Body of pancreas (tissue), 4 donors: ENCODE results near the gene SMIM32.

Source experiments
- POLR2A ChIP-seq, 3 donors: fragments of 450-650 bp; IDR thresholded peaks; one replicate each; pipeline ENCODE4 v1.6.1; 2016; ENCODE audit warnings: antibody characterized with exemption in 3 of 3, mild to moderate bottlenecking in 2 of 3
- TF ChIP-seq, protein P1 (sequence below), 7 experiments: fragments of 450-650 bp in 4 of 7; fragments of 200-600 bp in 3 of 7; sonication (generic) in 3 of 7; IDR thresholded peaks; one replicate each; pipeline ENCODE4 v1.5.1; 2016 to 2019; ENCODE audit warnings: antibody characterized with exemption in 7 of 7

DNA sequence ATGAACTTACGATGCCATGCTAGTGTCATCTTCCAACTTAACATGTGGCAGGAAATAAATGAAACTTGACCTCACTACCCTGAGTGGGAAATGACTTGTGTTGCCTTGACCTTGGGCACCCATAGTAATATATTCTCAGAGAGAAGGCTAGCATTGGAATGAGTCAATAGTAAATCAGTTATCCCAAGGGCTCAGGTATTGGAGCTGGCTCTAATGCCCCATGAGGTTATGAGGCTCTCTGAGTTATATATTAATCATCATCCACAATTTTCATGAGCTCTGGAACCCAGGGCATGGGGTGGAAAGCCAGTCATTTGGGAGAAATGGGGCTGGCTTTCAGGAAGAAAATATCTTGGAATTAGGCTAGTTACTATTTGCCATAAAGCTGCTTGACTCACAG, 42.4 kb upstream of the SMIM32 start:
- TF ChIP-seq, protein P1, sequence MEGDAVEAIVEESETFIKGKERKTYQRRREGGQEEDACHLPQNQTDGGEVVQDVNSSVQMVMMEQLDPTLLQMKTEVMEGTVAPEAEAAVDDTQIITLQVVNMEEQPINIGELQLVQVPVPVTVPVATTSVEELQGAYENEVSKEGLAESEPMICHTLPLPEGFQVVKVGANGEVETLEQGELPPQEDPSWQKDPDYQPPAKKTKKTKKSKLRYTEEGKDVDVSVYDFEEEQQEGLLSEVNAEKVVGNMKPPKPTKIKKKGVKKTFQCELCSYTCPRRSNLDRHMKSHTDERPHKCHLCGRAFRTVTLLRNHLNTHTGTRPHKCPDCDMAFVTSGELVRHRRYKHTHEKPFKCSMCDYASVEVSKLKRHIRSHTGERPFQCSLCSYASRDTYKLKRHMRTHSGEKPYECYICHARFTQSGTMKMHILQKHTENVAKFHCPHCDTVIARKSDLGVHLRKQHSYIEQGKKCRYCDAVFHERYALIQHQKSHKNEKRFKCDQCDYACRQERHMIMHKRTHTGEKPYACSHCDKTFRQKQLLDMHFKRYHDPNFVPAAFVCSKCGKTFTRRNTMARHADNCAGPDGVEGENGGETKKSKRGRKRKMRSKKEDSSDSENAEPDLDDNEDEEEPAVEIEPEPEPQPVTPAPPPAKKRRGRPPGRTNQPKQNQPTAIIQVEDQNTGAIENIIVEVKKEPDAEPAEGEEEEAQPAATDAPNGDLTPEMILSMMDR (IDR thresholded peaks at IDR 0.05), result no peak
- TF ChIP-seq POLR2A (IDR thresholded peaks at IDR 0.05), result no peak
